HepG2 (cell line): Measurements from ENCODE around the gene CYBRD1. TPM values are rescaled to one million over a fixed set of nuclear protein-coding genes. Genes with fewer than 3 reads are reported as not detected.

ENCODE experiments used
- ATAC-seq: fragments of 200-7000 bp; cut with Tn5 transposase; 3 replicates; pipeline ENCODE4 v1.9.1; 2020; ENCODE audit warnings: mild to moderate bottlenecking, moderate library complexity
- BruUV-seq: library from RNA; stranded (reverse); fragments of 400-500 nt; replicated peaks from 2 replicates; lab custom pipeline; 2021; lab: Mats Ljungman, UMichigan
- CTCF ChIA-PET: fragments of 300-600 bp; formaldehyde crosslinking; extraction: SDS; loops from one replicate; lab custom pipeline; 2021; ENCODE audit warnings: low total read pairs, inconsistent platforms, low intra/inter-chr PET ratio; lab: Yijun Ruan, JAX
- POLR2A ChIA-PET: fragments of 350-600 bp; sonication (Branson Sonifier 250); formaldehyde crosslinking; loops from one replicate; lab custom pipeline; 2020; ENCODE audit warnings: antibody characterized with exemption, inconsistent platforms; lab: Yijun Ruan, JAX
- DNase-seq: peaks from one replicate; pipeline ENCODE4 v3.0.0-alpha.2; 2015; ENCODE audit warnings: low spot score
- FAIRE-seq: peaks from 3 replicates; lab custom pipeline; 2011; peaks lifted over from hg19 to GRCh38; lab: Jason Lieb, UNC
- H2AFZ ChIP-seq: one replicate; pipeline ENCODE4 v1.6.1; 2011; ENCODE audit warnings: low read length, inconsistent platforms
- H3K27ac ChIP-seq: fragments of 300-600 bp; 3 replicates; pipeline ENCODE4 v1.8.0; 2011; ENCODE audit warnings: mixed run types, mild to moderate bottlenecking, mixed read lengths, low read length, inconsistent platforms; ENCODE audit not compliant: insufficient read depth; ENCODE audit errors: extremely low read length
- H3K27me3 ChIP-seq, 2 experiments: fragments of 200-600 bp in 1 of 2; 2 replicates in 1 of 2; 3 replicates in 1 of 2; pipeline versions ENCODE4 v1.6.0 to v1.8.0; 2011; ENCODE audit warnings: low read length in 2 of 2, mild to moderate bottlenecking in 2 of 2, moderate library complexity in 2 of 2, inconsistent platforms in 1 of 2; ENCODE audit not compliant: insufficient read depth in 2 of 2, control insufficient read depth in 1 of 2
- H3K36me3 ChIP-seq, 2 experiments: fragments of 200-600 bp in 1 of 2; replicated peaks in 1 of 2; 2 replicates in 1 of 2; 3 replicates in 1 of 2; pipeline versions ENCODE4 v1.5.1 to v1.8.0; 2011; ENCODE audit warnings: low read length in 2 of 2, inconsistent platforms in 1 of 2; ENCODE audit not compliant: insufficient read depth in 2 of 2, control insufficient read depth in 1 of 2
- H3K4me1 ChIP-seq: 2 replicates; pipeline ENCODE4 v1.5.1; 2012; ENCODE audit warnings: low read length, inconsistent platforms; ENCODE audit not compliant: insufficient read depth
- H3K4me2 ChIP-seq: 2 replicates; pipeline ENCODE4 v1.6.0; 2011; ENCODE audit warnings: low read depth, low read length, inconsistent platforms
- H3K4me3 ChIP-seq, 3 experiments: fragments of 200-600 bp in 1 of 3; sonication (generic), shearing (Covaris generic) in 1 of 3; replicated peaks in 1 of 3; 2 replicates each; pipeline ENCODE4 v1.5.1; 2011 to 2016; ENCODE audit warnings: low read length in 3 of 3, inconsistent platforms in 2 of 3, low read depth in 2 of 3, mild to moderate bottlenecking in 2 of 3, control low read depth in 1 of 3, mixed read lengths in 1 of 3; ENCODE audit not compliant: insufficient read depth in 1 of 3
- H3K79me2 ChIP-seq: one replicate; pipeline ENCODE4 v1.6.1; 2011; ENCODE audit warnings: low read length, inconsistent platforms; ENCODE audit not compliant: insufficient read depth
- H3K9ac ChIP-seq: 2 replicates; pipeline ENCODE4 v1.6.0; 2011; ENCODE audit warnings: mild to moderate bottlenecking, low read depth, low read length, inconsistent platforms; ENCODE audit not compliant: insufficient read depth
- H3K9me3 ChIP-seq: 2 replicates; pipeline ENCODE4 v1.5.1; 2012; ENCODE audit warnings: mild to moderate bottlenecking, low read length
- H4K20me1 ChIP-seq: 2 replicates; pipeline ENCODE4 v1.6.0; 2011; ENCODE audit warnings: inconsistent platforms, mild to moderate bottlenecking, low read length, moderate library complexity; ENCODE audit not compliant: insufficient read depth
- ASH2L ChIP-seq: fragments of 300-600, 200-600 bp; sonication (generic); IDR thresholded peaks from 2 replicates; pipeline ENCODE4 v1.7.0; 2017; ENCODE audit warnings: low read depth, mild to moderate bottlenecking, moderate library complexity, mixed read lengths, low read length; ENCODE audit not compliant: insufficient read length
- FOXA3 ChIP-seq: IDR thresholded peaks from 2 replicates; pipeline ENCODE4 v1.6.1; 2016; ENCODE audit warnings: missing genetic modification reagents, missing compliant biosample characterization
- GATAD2A ChIP-seq: IDR thresholded peaks from 2 replicates; pipeline ENCODE4 v1.6.1; 2016
- GZF1 ChIP-seq: sonication (generic); formaldehyde crosslinking; IDR thresholded peaks from 2 replicates; pipeline ENCODE4 v1.5.1; 2020; ENCODE audit warnings: mild to moderate bottlenecking, missing genetic modification reagents
- HOXD1 ChIP-seq: sonication (generic); formaldehyde crosslinking; IDR thresholded peaks from 2 replicates; pipeline ENCODE4 v1.5.0; 2020; ENCODE audit warnings: missing genetic modification reagents
- KDM4B ChIP-seq: sonication (generic); formaldehyde crosslinking; IDR thresholded peaks from 2 replicates; pipeline ENCODE4 v1.4.0; 2020; ENCODE audit warnings: missing genetic modification reagents
- ONECUT2 ChIP-seq: sonication (generic); formaldehyde crosslinking; IDR thresholded peaks from 2 replicates; pipeline ENCODE4 v1.4.0; 2020; ENCODE audit warnings: missing genetic modification reagents
- RARG ChIP-seq: sonication (generic); formaldehyde crosslinking; IDR thresholded peaks from 2 replicates; pipeline ENCODE4 v1.4.0; 2020; ENCODE audit warnings: low read depth, mild to moderate bottlenecking, missing genetic modification reagents
- YEATS4 ChIP-seq: sonication (generic); formaldehyde crosslinking; IDR thresholded peaks from 2 replicates; pipeline ENCODE4 v1.4.0; 2020; ENCODE audit warnings: missing genetic modification reagents, borderline replicate concordance
- ZBTB1 ChIP-seq: sonication (generic); formaldehyde crosslinking; IDR thresholded peaks from 2 replicates; pipeline ENCODE4 v1.4.0; 2020; ENCODE audit warnings: missing genetic modification reagents, borderline replicate concordance
- ZNF451 ChIP-seq: sonication (generic); formaldehyde crosslinking; IDR thresholded peaks from 2 replicates; pipeline ENCODE4 v1.5.0; 2020; ENCODE audit warnings: mild to moderate bottlenecking, missing genetic modification reagents
- WGBS: methylation state at CpG from one replicate; pipeline ENCODE4 v1.1.6; 2017; ENCODE audit warnings: low lambda C conversion rate; 5-methylcytosine and 5-hydroxymethylcytosine counted together
- in situ Hi-C: cut with HindIII; loops from 2 replicates; pipeline ENCODE4 v1.10.0; 2017; ENCODE audit warnings: low pct_unique_long_range_greater_than_20kb; ENCODE audit not compliant: extremely low pct_ligation_motif_present
- intact Hi-C: fragments of 100-400 bp; cut with micrococcal nuclease; formaldehyde crosslinking; loops from one replicate; pipeline ENCODE4 v1.10.0; 2022; ENCODE audit not compliant: unreplicated experiment
- polyA plus RNA-seq, 8 experiments: library from polyadenylated mRNA; depleted of rRNA in 3 of 8; stranded (reverse) in 7 of 8; unstranded in 1 of 8; fragments of >200 nt; fragmentation: Illumina TruSeq in 4 of 8; extraction: Trizol in 4 of 8; gene quantifications; 2 replicates each; pipeline versions ENCODE4 v1.2.1 to v1.2.3, GENCODE V29; 2011 to 2016; ENCODE audit warnings: low read depth in 4 of 8, missing spikeins in 1 of 8, mixed read lengths in 1 of 8; ENCODE audit not compliant: insufficient read depth in 1 of 8
- total RNA-seq, 5 experiments: library from RNA; depleted of rRNA; stranded (reverse); fragments of >200 nt; fragmentation: Illumina TruSeq; extraction: Trizol; gene quantifications; 2 replicates each; pipeline ENCODE4 v1.2.3, GENCODE V29; 2016; ENCODE audit warnings: low read depth in 1 of 5
- TF ChIP-seq, protein P1 (sequence below), 2 experiments: sonication (generic) in 1 of 2; formaldehyde crosslinking in 1 of 2; IDR thresholded peaks; 2 replicates each; pipeline versions ENCODE4 v1.5.1 to v1.6.1; 2011 to 2020; ENCODE audit warnings: borderline replicate concordance in 1 of 2, low read depth in 1 of 2, low read length in 1 of 2, mild to moderate bottlenecking in 1 of 2, missing genetic modification reagents in 1 of 2, moderate library complexity in 1 of 2
- TF ChIP-seq, protein P2 (sequence below), 2 experiments: sonication (generic) in 1 of 2; formaldehyde crosslinking in 1 of 2; IDR thresholded peaks; 2 replicates each; pipeline versions ENCODE4 v1.4.0 to v1.6.1; 2018 to 2020; ENCODE audit warnings: missing genetic modification reagents in 2 of 2, borderline replicate concordance in 1 of 2, low read depth in 1 of 2, mild to moderate bottlenecking in 1 of 2, missing biosample characterization in 1 of 2
- TF ChIP-seq, protein P3 (sequence below): sonication (generic); formaldehyde crosslinking; IDR thresholded peaks from 2 replicates; pipeline ENCODE4 v1.8.0; 2022; ENCODE audit warnings: mild to moderate bottlenecking, missing genetic modification reagents, borderline replicate concordance
- TF ChIP-seq, protein P4 (sequence below): sonication (generic); formaldehyde crosslinking; IDR thresholded peaks from 2 replicates; pipeline ENCODE4 v1.4.0; 2020; ENCODE audit warnings: missing genetic modification reagents, mild to moderate bottlenecking, borderline replicate concordance

Gene CYBRD1
- total and polyA plus RNA-seq, 2 of the 13 experiments (the other 11 are each of a cell fraction or from before 2014, with no cell fraction given): 0.13 to 0.42 TPM

DNA sequence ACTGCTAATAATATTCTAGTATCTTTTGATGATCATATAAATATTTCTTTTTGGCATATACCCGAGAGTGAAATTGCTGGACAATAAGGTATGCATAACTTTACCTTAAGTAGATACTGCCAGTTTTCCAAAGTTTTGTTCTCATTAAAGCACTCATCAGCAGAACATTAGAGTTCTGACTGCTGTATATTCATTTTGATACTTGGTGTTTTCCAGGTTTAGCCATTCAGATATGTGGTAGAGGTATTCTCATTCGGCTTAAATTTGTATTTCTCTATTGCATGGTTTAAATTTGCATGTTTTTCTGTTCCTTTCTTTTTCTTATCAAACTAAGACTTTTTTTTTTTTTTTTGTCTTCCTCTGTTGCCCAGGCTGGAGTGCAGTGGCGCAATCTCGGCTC lies 18.2 kb downstream of the CYBRD1 start:
- no peak overlapping the region for H3K27ac ChIP-seq
- WGBS: 65% methylated on average over 4 of the region's 4 CpGs
- CTCF ChIA-PET: no interaction called here
- no peak for FAIRE-seq
- no TSS peak for BruUV-seq
- in situ Hi-C loops (no loop called here), intact Hi-C loops (no loop called here)
- ATAC-seq: no peak
- no peak overlapping the region for H3K9ac ChIP-seq
- no peak overlapping the region for H2AFZ ChIP-seq
- no peaks in the 10 kb centered on the region for H4K20me1 ChIP-seq
- TF ChIP-seq RARG (CRISPR knock-in tag): no peak
- TF ChIP-seq, protein P1, sequence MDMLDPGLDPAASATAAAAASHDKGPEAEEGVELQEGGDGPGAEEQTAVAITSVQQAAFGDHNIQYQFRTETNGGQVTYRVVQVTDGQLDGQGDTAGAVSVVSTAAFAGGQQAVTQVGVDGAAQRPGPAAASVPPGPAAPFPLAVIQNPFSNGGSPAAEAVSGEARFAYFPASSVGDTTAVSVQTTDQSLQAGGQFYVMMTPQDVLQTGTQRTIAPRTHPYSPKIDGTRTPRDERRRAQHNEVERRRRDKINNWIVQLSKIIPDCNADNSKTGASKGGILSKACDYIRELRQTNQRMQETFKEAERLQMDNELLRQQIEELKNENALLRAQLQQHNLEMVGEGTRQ (IDR thresholded peaks at IDR 0.05; ENCODE audit: low read depth, low read length): no peak
- TF ChIP-seq, protein P1 (CRISPR knock-in tag; IDR thresholded peaks at IDR 0.05; ENCODE audit: borderline replicate concordance): no peak
- no peak for TF ChIP-seq ASH2L
- no peak for TF ChIP-seq GATAD2A
- TF ChIP-seq, protein P2, sequence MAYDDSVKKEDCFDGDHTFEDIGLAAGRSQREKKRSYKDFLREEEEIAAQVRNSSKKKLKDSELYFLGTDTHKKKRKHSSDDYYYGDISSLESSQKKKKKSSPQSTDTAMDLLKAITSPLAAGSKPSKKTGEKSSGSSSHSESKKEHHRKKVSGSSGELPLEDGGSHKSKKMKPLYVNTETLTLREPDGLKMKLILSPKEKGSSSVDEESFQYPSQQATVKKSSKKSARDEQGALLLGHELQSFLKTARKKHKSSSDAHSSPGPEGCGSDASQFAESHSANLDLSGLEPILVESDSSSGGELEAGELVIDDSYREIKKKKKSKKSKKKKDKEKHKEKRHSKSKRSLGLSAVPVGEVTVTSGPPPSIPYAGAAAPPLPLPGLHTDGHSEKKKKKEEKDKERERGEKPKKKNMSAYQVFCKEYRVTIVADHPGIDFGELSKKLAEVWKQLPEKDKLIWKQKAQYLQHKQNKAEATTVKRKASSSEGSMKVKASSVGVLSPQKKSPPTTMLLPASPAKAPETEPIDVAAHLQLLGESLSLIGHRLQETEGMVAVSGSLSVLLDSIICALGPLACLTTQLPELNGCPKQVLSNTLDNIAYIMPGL (CRISPR knock-in tag; IDR thresholded peaks at IDR 0.05; ENCODE audit: borderline replicate concordance in 1 of 2, low read depth in 1 of 2): no peak
- TF ChIP-seq ONECUT2 (CRISPR knock-in tag): no peak
- TF ChIP-seq ZBTB1 (CRISPR knock-in tag): no peak
- no peak for TF ChIP-seq FOXA3 (CRISPR knock-in tag)
- TF ChIP-seq GZF1: no peak
- TF ChIP-seq HOXD1: no peak
- TF ChIP-seq YEATS4 (CRISPR knock-in tag): no peak
- TF ChIP-seq, protein P3, sequence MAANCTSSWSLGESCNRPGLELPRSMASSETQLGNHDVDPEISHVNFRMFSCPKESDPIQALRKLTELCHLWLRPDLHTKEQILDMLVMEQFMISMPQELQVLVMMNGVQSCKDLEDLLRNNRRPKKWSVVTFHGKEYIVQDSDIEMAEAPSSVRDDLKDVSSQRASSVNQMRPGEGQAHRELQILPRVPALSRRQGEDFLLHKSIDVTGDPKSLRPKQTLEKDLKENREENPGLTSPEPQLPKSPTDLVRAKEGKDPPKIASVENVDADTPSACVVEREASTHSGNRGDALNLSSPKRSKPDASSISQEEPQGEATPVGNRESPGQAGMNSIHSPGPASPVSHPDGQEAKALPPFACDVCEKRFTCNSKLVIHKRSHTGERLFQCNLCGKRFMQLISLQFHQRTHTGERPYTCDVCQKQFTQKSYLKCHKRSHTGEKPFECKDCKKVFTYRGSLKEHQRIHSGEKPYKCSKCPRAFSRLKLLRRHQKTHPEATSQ: no peak
- TF ChIP-seq, protein P4, sequence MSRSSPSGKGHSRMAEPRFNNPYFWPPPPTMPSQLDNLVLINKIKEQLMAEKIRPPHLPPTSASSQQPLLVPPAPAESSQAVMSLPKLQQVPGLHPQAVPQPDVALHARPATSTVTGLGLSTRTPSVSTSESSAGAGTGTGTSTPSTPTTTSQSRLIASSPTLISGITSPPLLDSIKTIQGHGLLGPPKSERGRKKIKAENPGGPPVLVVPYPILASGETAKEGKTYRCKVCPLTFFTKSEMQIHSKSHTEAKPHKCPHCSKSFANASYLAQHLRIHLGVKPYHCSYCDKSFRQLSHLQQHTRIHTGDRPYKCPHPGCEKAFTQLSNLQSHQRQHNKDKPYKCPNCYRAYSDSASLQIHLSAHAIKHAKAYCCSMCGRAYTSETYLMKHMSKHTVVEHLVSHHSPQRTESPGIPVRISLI (CRISPR knock-in tag): no peak
- TF ChIP-seq ZNF451 (CRISPR knock-in tag): no peak
- no peak for TF ChIP-seq KDM4B (CRISPR knock-in tag)
- no peaks in the 10 kb centered on the region for H3K36me3 ChIP-seq
- no peaks in the 10 kb centered on the region for H3K4me1 ChIP-seq
- no peak overlapping the region for H3K4me3 ChIP-seq
- H3K79me2 ChIP-seq: no peaks in the 10 kb centered on the region
- H3K4me2 ChIP-seq: no peak overlapping the region
- POLR2A ChIA-PET: no interaction called here
- DNase-seq: no peak
- H3K27me3 ChIP-seq: 0 out of 5 replicates have a peak, but pooled peaks cover 0 to 3% of the 10 kb centered on the region in 2 experiments
- H3K9me3 ChIP-seq: no peaks in the 10 kb centered on the region
